ENCODE data around the gene ULK1. TPM values are rescaled to one million over a fixed set of nuclear protein-coding genes. Genes with fewer than 3 reads are reported as not detected.
A peak's percentile ranks its signal among the peaks of the same experiment; 100 is the strongest.

Gene ULK1
- total and polyA plus RNA-seq, 2 experiments from 2014 or later: 4.0 to 6.9 TPM

- no peak for DNase-seq
- H2AFZ ChIP-seq: no peak overlapping the region
- peaks cover 30% of the 10 kb centered on the region for H4K20me1 ChIP-seq (ENCODE audit: insufficient read depth)
- peaks cover 8% of the 10 kb centered on the region for H3K4me1 ChIP-seq (ENCODE audit: insufficient read depth)
- 80 to 84% methylated on average over 8 of the region's 8 CpGs for WGBS, 2 experiments (ENCODE audit: low coverage in 1 of 2, low lambda C conversion rate in 2 of 2, missing lambda C conversion rate in 2 of 2)
- in situ Hi-C loops (cut with MboI): no loop called here
- no peak overlapping the region for H3K27ac ChIP-seq
- no peak overlapping the region for H3K9ac ChIP-seq
- no peaks in the 10 kb centered on the region for H3K9me3 ChIP-seq (ENCODE audit: low read depth)
- H3K36me3 ChIP-seq (ENCODE audit: low read depth): peaks cover 14% of the 10 kb centered on the region
- H3F3A ChIP-seq (ENCODE audit: insufficient read depth): peaks cover 14% of the 10 kb centered on the region; the same call in 1 of the 2 replicates
- H3K79me2 ChIP-seq (ENCODE audit: insufficient read depth): peaks cover 90% of the 10 kb centered on the region
- no peaks in the 10 kb centered on the region for H3K9me2 ChIP-seq (ENCODE audit: insufficient read depth)
- H3K27me3 ChIP-seq (replicated peaks; ENCODE audit: insufficient read depth): no peaks in the 10 kb centered on the region
- no peak overlapping the region for H3K4me2 ChIP-seq (ENCODE audit: unreplicated experiment)
- H3K4me3 ChIP-seq: no peak overlapping the region
- TF ChIP-seq EZH2 (IDR thresholded peaks at IDR 0.05; ENCODE audit: insufficient read depth, poor library complexity, severe bottlenecking): no peak
- no peak for TF ChIP-seq EZH2phosphoT487 (IDR thresholded peaks at IDR 0.05; ENCODE audit: insufficient read depth, low read depth)
These were observed 67.6 kb downstream of the ULK1 start for GRCh38 chr12:131962069-131962468.

- H3K4me3 ChIP-seq: no peak overlapping the region
- no peak for DNase-seq
- no peak overlapping the region for H2AFZ ChIP-seq
- no peak for TF ChIP-seq EZH2phosphoT487 (IDR thresholded peaks at IDR 0.05; ENCODE audit: insufficient read depth, low read depth)
- no peak for TF ChIP-seq EZH2 (IDR thresholded peaks at IDR 0.05; ENCODE audit: insufficient read depth, poor library complexity, severe bottlenecking)
- peaks cover 8% of the 10 kb centered on the region for H3K4me1 ChIP-seq (ENCODE audit: insufficient read depth)
- 73 to 76% methylated on average over 4 of the region's 4 CpGs for WGBS, 2 experiments (ENCODE audit: low coverage in 1 of 2, low lambda C conversion rate in 2 of 2, missing lambda C conversion rate in 2 of 2)
- no peak overlapping the region for H3K4me2 ChIP-seq (ENCODE audit: unreplicated experiment)
- peaks cover 30% of the 10 kb centered on the region for H4K20me1 ChIP-seq (ENCODE audit: insufficient read depth)
- H3K79me2 ChIP-seq (ENCODE audit: insufficient read depth): peaks cover 90% of the 10 kb centered on the region
- H3F3A ChIP-seq (ENCODE audit: insufficient read depth): peaks cover 14% of the 10 kb centered on the region; the same call in 1 of the 2 replicates
- H3K36me3 ChIP-seq (ENCODE audit: low read depth): peaks cover 14% of the 10 kb centered on the region
- no peak overlapping the region for H3K9ac ChIP-seq
- in situ Hi-C loops (cut with MboI): no loop called here
- no peaks in the 10 kb centered on the region for H3K27me3 ChIP-seq (replicated peaks; ENCODE audit: insufficient read depth)
- no peak overlapping the region for H3K27ac ChIP-seq
- no peaks in the 10 kb centered on the region for H3K9me3 ChIP-seq (ENCODE audit: low read depth)
- no peaks in the 10 kb centered on the region for H3K9me2 ChIP-seq (ENCODE audit: insufficient read depth)
These were observed 69.0 kb downstream of the ULK1 start for GRCh38 chr12:131963381-131963780.

- no peak for TF ChIP-seq EZH2phosphoT487 (IDR thresholded peaks at IDR 0.05; ENCODE audit: insufficient read depth, low read depth)
- TF ChIP-seq EZH2 (IDR thresholded peaks at IDR 0.05; ENCODE audit: insufficient read depth, poor library complexity, severe bottlenecking): no peak
- in situ Hi-C loops (cut with MboI): no loop called here
- DNase-seq: peak; percentile 12
- no peaks in the 10 kb centered on the region for H3K9me2 ChIP-seq (ENCODE audit: insufficient read depth)
- H3K4me2 ChIP-seq (ENCODE audit: unreplicated experiment): no peak overlapping the region
- peaks cover 8% of the 10 kb centered on the region for H3K4me1 ChIP-seq (ENCODE audit: insufficient read depth)
- no peak overlapping the region for H3K27ac ChIP-seq
- H2AFZ ChIP-seq: no peak overlapping the region
- no peaks in the 10 kb centered on the region for H3K27me3 ChIP-seq (replicated peaks; ENCODE audit: insufficient read depth)
- H3K79me2 ChIP-seq (ENCODE audit: insufficient read depth): peaks cover 90% of the 10 kb centered on the region
- peaks cover 14% of the 10 kb centered on the region; the same call in 1 of the 2 replicates for H3F3A ChIP-seq (ENCODE audit: insufficient read depth)
- peaks cover 14% of the 10 kb centered on the region for H3K36me3 ChIP-seq (ENCODE audit: low read depth)
- 75 to 78% methylated on average over 2 of the region's 2 CpGs for WGBS, 2 experiments (ENCODE audit: low coverage in 1 of 2, low lambda C conversion rate in 2 of 2, missing lambda C conversion rate in 2 of 2)
- no peak overlapping the region for H3K4me3 ChIP-seq
- no peaks in the 10 kb centered on the region for H3K9me3 ChIP-seq (ENCODE audit: low read depth)
- no peak overlapping the region for H3K9ac ChIP-seq
- H4K20me1 ChIP-seq (ENCODE audit: insufficient read depth): peaks cover 30% of the 10 kb centered on the region
These were observed 70.7 kb downstream of the ULK1 start for GRCh38 chr12:131965073-131965472.

GRCh38 chr12:131971226-131971625, 76.8 kb downstream of the ULK1 start:
- H3K27me3 ChIP-seq (replicated peaks; ENCODE audit: insufficient read depth): no peaks in the 10 kb centered on the region
- 50 to 62% methylated on average over 1 of the region's 1 CpG for WGBS, 2 experiments (ENCODE audit: low coverage in 1 of 2, low lambda C conversion rate in 2 of 2, missing lambda C conversion rate in 2 of 2)
- H3F3A ChIP-seq (ENCODE audit: insufficient read depth): no peaks in the 10 kb centered on the region
- H3K79me2 ChIP-seq (ENCODE audit: insufficient read depth): peaks cover 100% of the 10 kb centered on the region
- H3K4me3 ChIP-seq: no peak overlapping the region
- H3K9me2 ChIP-seq (ENCODE audit: insufficient read depth): no peaks in the 10 kb centered on the region
- no peak overlapping the region for H2AFZ ChIP-seq
- no peak overlapping the region for H3K4me2 ChIP-seq (ENCODE audit: unreplicated experiment)
- no peaks in the 10 kb centered on the region; the same call in 1 of the 2 replicates for H4K20me1 ChIP-seq (ENCODE audit: insufficient read depth)
- no peak for DNase-seq
- no peaks in the 10 kb centered on the region for H3K9me3 ChIP-seq (ENCODE audit: low read depth)
- no peak overlapping the region for H3K9ac ChIP-seq
- H3K4me1 ChIP-seq (ENCODE audit: insufficient read depth): no peaks in the 10 kb centered on the region
- no peak overlapping the region for H3K27ac ChIP-seq
- in situ Hi-C loops (cut with MboI): no loop called here
- no peak for TF ChIP-seq EZH2 (IDR thresholded peaks at IDR 0.05; ENCODE audit: insufficient read depth, poor library complexity, severe bottlenecking)
- TF ChIP-seq EZH2phosphoT487 (IDR thresholded peaks at IDR 0.05; ENCODE audit: insufficient read depth, low read depth): no peak
- H3K36me3 ChIP-seq (ENCODE audit: low read depth): no peaks in the 10 kb centered on the region; the same call in 1 of the 2 replicates

Small RNAs within 50 kb of the gene (small RNA-seq; reads per million reads assigned to genes)
- gene AC131009.3 (ENCODE audit: low read depth, low replicate concordance): not detected

Other genes starting within 250 kb of the ULK1 start
- 17.6 and 25.2 TPM in 2 replicates for gene SFSWAP, start 183.5 kb upstream of the ULK1 start, total RNA-seq (2014; rRNA removed; shearing (Covaris generic))
- gene SFSWAP, start 183.5 kb upstream of the ULK1 start, polyA plus RNA-seq (2016; fragmentation: Nextera tagmentation; extraction: Ambion mirVana): 15.7 and 16.3 TPM in 2 replicates
- gene MMP17, start 66.2 kb upstream of the ULK1 start, total RNA-seq (2014; rRNA removed; shearing (Covaris generic)): 36.5 and 52.1 TPM in 2 replicates
- 10.1 and 13.8 TPM in 2 replicates for gene MMP17, start 66.2 kb upstream of the ULK1 start, polyA plus RNA-seq (2016; fragmentation: Nextera tagmentation; extraction: Ambion mirVana)
- 13.9 and 18.9 TPM in 2 replicates for gene PUS1, start 34.7 kb downstream of the ULK1 start, total RNA-seq (2014; rRNA removed; shearing (Covaris generic))
- 13.0 and 14.0 TPM in 2 replicates for gene PUS1, start 34.7 kb downstream of the ULK1 start, polyA plus RNA-seq (2016; fragmentation: Nextera tagmentation; extraction: Ambion mirVana)
- gene EP400, start 55.3 kb downstream of the ULK1 start, total RNA-seq (2014; rRNA removed; shearing (Covaris generic)): 8.6 and 9.6 TPM in 2 replicates
- 9.3 and 9.4 TPM in 2 replicates for gene EP400, start 55.3 kb downstream of the ULK1 start, polyA plus RNA-seq (2016; fragmentation: Nextera tagmentation; extraction: Ambion mirVana)
- 7.5 and 8.2 TPM in 2 replicates for gene DDX51, start 249.7 kb downstream of the ULK1 start, total RNA-seq (2014; rRNA removed; shearing (Covaris generic))
- 3.0 and 3.7 TPM in 2 replicates for gene DDX51, start 249.7 kb downstream of the ULK1 start, polyA plus RNA-seq (2016; fragmentation: Nextera tagmentation; extraction: Ambion mirVana)
- gene NOC4L, start 249.8 kb downstream of the ULK1 start, total RNA-seq (2014; rRNA removed; shearing (Covaris generic)): 7.2 and 10.2 TPM in 2 replicates
- 22.7 and 23.1 TPM in 2 replicates for gene NOC4L, start 249.8 kb downstream of the ULK1 start, polyA plus RNA-seq (2016; fragmentation: Nextera tagmentation; extraction: Ambion mirVana)

Measured in GM23248 (cell line).